ENCODE data around the gene PPARA.

Gene PPARA

GRCh38 chr22:46290843-46291785 lies 140.8 kb downstream of the PPARA start:
- no peak overlapping the region for H3K4me3 ChIP-seq (ENCODE audit: low read depth, low read length)
- TF ChIP-seq, protein P1, sequence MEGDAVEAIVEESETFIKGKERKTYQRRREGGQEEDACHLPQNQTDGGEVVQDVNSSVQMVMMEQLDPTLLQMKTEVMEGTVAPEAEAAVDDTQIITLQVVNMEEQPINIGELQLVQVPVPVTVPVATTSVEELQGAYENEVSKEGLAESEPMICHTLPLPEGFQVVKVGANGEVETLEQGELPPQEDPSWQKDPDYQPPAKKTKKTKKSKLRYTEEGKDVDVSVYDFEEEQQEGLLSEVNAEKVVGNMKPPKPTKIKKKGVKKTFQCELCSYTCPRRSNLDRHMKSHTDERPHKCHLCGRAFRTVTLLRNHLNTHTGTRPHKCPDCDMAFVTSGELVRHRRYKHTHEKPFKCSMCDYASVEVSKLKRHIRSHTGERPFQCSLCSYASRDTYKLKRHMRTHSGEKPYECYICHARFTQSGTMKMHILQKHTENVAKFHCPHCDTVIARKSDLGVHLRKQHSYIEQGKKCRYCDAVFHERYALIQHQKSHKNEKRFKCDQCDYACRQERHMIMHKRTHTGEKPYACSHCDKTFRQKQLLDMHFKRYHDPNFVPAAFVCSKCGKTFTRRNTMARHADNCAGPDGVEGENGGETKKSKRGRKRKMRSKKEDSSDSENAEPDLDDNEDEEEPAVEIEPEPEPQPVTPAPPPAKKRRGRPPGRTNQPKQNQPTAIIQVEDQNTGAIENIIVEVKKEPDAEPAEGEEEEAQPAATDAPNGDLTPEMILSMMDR (IDR thresholded peaks at IDR 0.05; ENCODE audit: low read depth, low read length), result no peak
- in situ Hi-C loops (cut with HindIII; ENCODE audit: low sequenced_read_pairs), result no loop called here
- no peak for DNase-seq (ENCODE audit: low read depth, low spot score)

- no peak overlapping the region for H3K4me3 ChIP-seq (ENCODE audit: low read depth, low read length)
- in situ Hi-C loops (cut with HindIII; ENCODE audit: low sequenced_read_pairs), result no loop called here
- TF ChIP-seq, protein P1 (IDR thresholded peaks at IDR 0.05; ENCODE audit: low read depth, low read length), result no peak
- DNase-seq (ENCODE audit: low read depth, low spot score), result no peak
Measured at GRCh38 chr22:46292173-46292572, 141.8 kb downstream of the PPARA start.

GRCh38 chr22:46292732-46293131 lies 142.4 kb downstream of the PPARA start:
- in situ Hi-C loops (cut with HindIII; ENCODE audit: low sequenced_read_pairs), result no loop called here
- no peak overlapping the region for H3K4me3 ChIP-seq (ENCODE audit: low read depth, low read length)
- TF ChIP-seq, protein P1 (IDR thresholded peaks at IDR 0.05; ENCODE audit: low read depth, low read length), result no peak
- DNase-seq (ENCODE audit: low read depth, low spot score), result no peak

Data from astrocyte of the spinal cord (primary cell).